Measurements from ENCODE around the gene ROBO2. TPM values are rescaled to one million over a fixed set of nuclear protein-coding genes. Genes with fewer than 3 reads are reported as not detected.

Gene ROBO2
- polyA plus RNA-seq, 1 donor from 2014 or later: 55.5 TPM

- Histone ChIP-seq H3K4me2 (ENCODE audit: low read length) (no peak overlapping the region), H3K36me3 (ENCODE audit: insufficient read depth, low read length) (no peaks in the 10 kb centered on the region), H4K20me1 (ENCODE audit: insufficient read depth) (no peaks in the 10 kb centered on the region), H3K9ac (ENCODE audit: low read length) (no peak overlapping the region), H3K9me2 (ENCODE audit: insufficient read depth, low read length) (no peaks in the 10 kb centered on the region), H3F3A (ENCODE audit: insufficient read depth, low read length, poor library complexity, severe bottlenecking) (no peaks in the 10 kb centered on the region), H3K79me2 (replicated peaks; ENCODE audit: insufficient read depth, low read length) (no peaks in the 10 kb centered on the region), H3K27ac (ENCODE audit: low read length) (no peak overlapping the region), H3K4me3 (ENCODE audit: low read length) (no peak overlapping the region), H3K9me3 (ENCODE audit: low read length) (no peaks in the 10 kb centered on the region), H3K27me3 (ENCODE audit: insufficient read depth, low read depth, low read length) (no peaks in the 10 kb centered on the region), H2AFZ (ENCODE audit: low read depth, low read length) (no peak overlapping the region)
- TF ChIP-seq TAF1 (IDR thresholded peaks at IDR 0.05; ENCODE audit: low read depth): no peak
- no peak for TF ChIP-seq CTCF (IDR thresholded peaks at IDR 0.05; ENCODE audit: poor library complexity, severe bottlenecking)
- TF ChIP-seq POLR2AphosphoS5 (IDR thresholded peaks at IDR 0.05): no peak
- no peak for TF ChIP-seq MXI1 (conservative IDR thresholded peaks at IDR 0.05; ENCODE audit: poor library complexity, severe bottlenecking)
These were observed 269.6 kb downstream of the ROBO2 start for GRCh38 chr3:77309460-77309859.

GRCh38 chr3:77313843-77314242 is 273.9 kb downstream of the ROBO2 start:
- no peak overlapping the region for H3K9ac ChIP-seq (ENCODE audit: low read length)
- no peaks in the 10 kb centered on the region for H3K79me2 ChIP-seq (replicated peaks; ENCODE audit: insufficient read depth, low read length)
- H3F3A ChIP-seq (ENCODE audit: insufficient read depth, low read length, poor library complexity, severe bottlenecking): no peaks in the 10 kb centered on the region
- no peaks in the 10 kb centered on the region for H3K9me3 ChIP-seq (ENCODE audit: low read length)
- TF ChIP-seq SMC3 (conservative IDR thresholded peaks at IDR 0.05; ENCODE audit: poor library complexity) (no peak), CTCF (IDR thresholded peaks at IDR 0.05; ENCODE audit: poor library complexity, severe bottlenecking) (no peak), EP300 (conservative IDR thresholded peaks at IDR 0.05; ENCODE audit: poor library complexity, severe bottlenecking) (no peak), MXI1 (conservative IDR thresholded peaks at IDR 0.05; ENCODE audit: poor library complexity, severe bottlenecking) (no peak), REST (IDR thresholded peaks at IDR 0.05; ENCODE audit: borderline replicate concordance) (no peak), EZH2 (IDR thresholded peaks at IDR 0.05; ENCODE audit: borderline replicate concordance, insufficient read depth, low read length, poor library complexity, severe bottlenecking) (no peak), TAF1 (IDR thresholded peaks at IDR 0.05; ENCODE audit: low read depth) (no peak), POLR2AphosphoS5 (IDR thresholded peaks at IDR 0.05) (no peak), RAD21 (conservative IDR thresholded peaks at IDR 0.05) (no peak)
- no peak overlapping the region for H3K4me3 ChIP-seq (ENCODE audit: low read length)
- no peaks in the 10 kb centered on the region for H3K36me3 ChIP-seq (ENCODE audit: insufficient read depth, low read length)
- no peak overlapping the region for H3K4me2 ChIP-seq (ENCODE audit: low read length)
- H2AFZ ChIP-seq (ENCODE audit: low read depth, low read length): no peak overlapping the region
- no peaks in the 10 kb centered on the region for H4K20me1 ChIP-seq (ENCODE audit: insufficient read depth)
- H3K9me2 ChIP-seq (ENCODE audit: insufficient read depth, low read length): no peaks in the 10 kb centered on the region
- H3K27me3 ChIP-seq (ENCODE audit: insufficient read depth, low read depth, low read length): no peaks in the 10 kb centered on the region
- no peak overlapping the region for H3K27ac ChIP-seq (ENCODE audit: low read length)
